ENCODE data around the gene ADRA2C.

DNA sequence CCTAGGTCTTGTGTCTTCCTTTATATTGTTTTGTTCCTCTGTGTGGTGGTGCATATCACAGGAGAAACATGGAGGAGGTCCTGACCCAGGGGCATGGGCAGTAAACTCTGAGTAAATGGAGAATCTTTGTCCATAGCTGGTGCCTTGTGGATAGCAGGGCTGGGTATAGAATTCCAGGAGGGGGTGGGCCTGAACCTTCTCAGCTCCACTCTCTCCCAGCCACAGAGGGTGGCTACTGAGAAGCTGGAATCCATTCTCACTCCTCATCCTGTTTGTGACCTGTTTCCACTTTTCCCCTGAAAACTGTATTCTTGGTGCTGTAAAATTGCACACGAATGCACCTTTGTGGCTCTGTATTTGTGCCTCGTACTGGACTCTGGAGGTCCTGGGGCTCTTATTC is 47.7 kb upstream of the ADRA2C start:
- TF ChIP-seq POLR2A (IDR thresholded peaks at IDR 0.05) (no peak), CTCF (IDR thresholded peaks at IDR 0.05) (no peak)
